Measurements from ENCODE around the gene RBM33. TPM values are rescaled to one million over a fixed set of nuclear protein-coding genes. Genes with fewer than 3 reads are reported as not detected.
A peak's percentile ranks its signal among the peaks of the same experiment; 100 is the strongest.

RBM33 gene
- total RNA-seq, 2 experiments from 2014 or later: 75.6 to 102 TPM

GRCh38 chr7:155741805-155742204, 97.3 kb downstream of the RBM33 start:
- no peak overlapping the region for H3K4me3 Mint-ChIP-seq
- peak overlapping the region; percentile 18 for H3K27ac Mint-ChIP-seq
- CTCF ChIA-PET: interaction anchor here (2.1 kb wide), 1 partner anchor 143 kb away, joined by 12 read pairs; no protein-coding TSS in a partner anchor
- H3K9me3 Mint-ChIP-seq (ENCODE audit: low read depth): no peaks in the 10 kb centered on the region
- DNase-seq (no peak), ATAC-seq (peak; percentile 46)
- H3K36me3 Mint-ChIP-seq: peaks cover 59% of the 10 kb centered on the region
- H3K27me3 Mint-ChIP-seq: no peaks in the 10 kb centered on the region
- H3K4me1 Mint-ChIP-seq: peaks cover 56% of the 10 kb centered on the region

GRCh38 chr7:155743177-155743576, 98.7 kb downstream of the RBM33 start:
- no peaks in the 10 kb centered on the region for H3K27me3 Mint-ChIP-seq
- peaks cover 51% of the 10 kb centered on the region for H3K4me1 Mint-ChIP-seq
- H3K9me3 Mint-ChIP-seq (ENCODE audit: low read depth): no peaks in the 10 kb centered on the region
- DNase-seq (no peak), ATAC-seq (no peak)
- CTCF ChIA-PET: no interaction called here
- H3K36me3 Mint-ChIP-seq: peaks cover 60% of the 10 kb centered on the region
- no peak overlapping the region for H3K27ac Mint-ChIP-seq
- no peak overlapping the region for H3K4me3 Mint-ChIP-seq

- H3K4me1 Mint-ChIP-seq: peaks cover 47% of the 10 kb centered on the region
- ATAC-seq (no peak), DNase-seq (no peak)
- no peaks in the 10 kb centered on the region for H3K27me3 Mint-ChIP-seq
- CTCF ChIA-PET: interaction anchor here (1.2 to 1.5 kb wide), 2 partner anchors 12 to 146 kb away, joined by 3 to 5 read pairs; no protein-coding TSS in a partner anchor
- no peaks in the 10 kb centered on the region for H3K9me3 Mint-ChIP-seq (ENCODE audit: low read depth)
- H3K4me3 Mint-ChIP-seq: no peak overlapping the region
- peaks cover 53% of the 10 kb centered on the region for H3K36me3 Mint-ChIP-seq
- no peak overlapping the region for H3K27ac Mint-ChIP-seq
Measured at GRCh38 chr7:155744971-155745683, 100.7 kb downstream of the RBM33 start.

GRCh38 chr7:155745737-155746136, 101.3 kb downstream of the RBM33 start:
- no peak overlapping the region for H3K4me3 Mint-ChIP-seq
- H3K4me1 Mint-ChIP-seq: peaks cover 43% of the 10 kb centered on the region
- no peak overlapping the region for H3K27ac Mint-ChIP-seq
- no peaks in the 10 kb centered on the region for H3K9me3 Mint-ChIP-seq (ENCODE audit: low read depth)
- no peaks in the 10 kb centered on the region for H3K27me3 Mint-ChIP-seq
- CTCF ChIA-PET: interaction anchor here (1.2 kb wide), 1 partner anchor 147 kb away, joined by 5 read pairs; no protein-coding TSS in a partner anchor
- peaks cover 51% of the 10 kb centered on the region for H3K36me3 Mint-ChIP-seq
- no peak for DNase-seq
- no peak for ATAC-seq

GRCh38 chr7:155746188-155746587, 101.7 kb downstream of the RBM33 start:
- no peak for ATAC-seq
- Mint-ChIP-seq H3K27ac (no peak overlapping the region), H3K4me1 (peaks cover 41% of the 10 kb centered on the region), H3K9me3 (ENCODE audit: low read depth) (no peaks in the 10 kb centered on the region), H3K36me3 (peaks cover 50% of the 10 kb centered on the region), H3K27me3 (no peaks in the 10 kb centered on the region), H3K4me3 (no peak overlapping the region)
- no peak for DNase-seq
- CTCF ChIA-PET: interaction anchor here (1.2 to 1.5 kb wide), 2 partner anchors 22 to 147 kb away, joined by 3 to 4 read pairs; no protein-coding TSS in a partner anchor

- peaks cover 46% of the 10 kb centered on the region for H3K36me3 Mint-ChIP-seq
- peaks cover 42% of the 10 kb centered on the region for H3K4me1 Mint-ChIP-seq
- ATAC-seq (no peak), DNase-seq (no peak)
- H3K27me3 Mint-ChIP-seq: no peaks in the 10 kb centered on the region
- CTCF ChIA-PET: interaction anchor here (1.2 to 1.5 kb wide), 2 partner anchors 21 to 148 kb away, joined by 3 to 4 read pairs; no protein-coding TSS in a partner anchor
- no peak overlapping the region for H3K27ac Mint-ChIP-seq
- H3K4me3 Mint-ChIP-seq: no peak overlapping the region
- H3K9me3 Mint-ChIP-seq (ENCODE audit: low read depth): no peaks in the 10 kb centered on the region
Measured at GRCh38 chr7:155747209-155747608, 102.7 kb downstream of the RBM33 start.

GRCh38 chr7:155749578-155749977, 105.1 kb downstream of the RBM33 start:
- no peaks in the 10 kb centered on the region for H3K9me3 Mint-ChIP-seq (ENCODE audit: low read depth)
- peaks cover 63% of the 10 kb centered on the region for H3K4me1 Mint-ChIP-seq
- no peak for ATAC-seq
- peaks cover 51% of the 10 kb centered on the region for H3K36me3 Mint-ChIP-seq
- H3K27ac Mint-ChIP-seq: no peak overlapping the region
- no peaks in the 10 kb centered on the region for H3K27me3 Mint-ChIP-seq
- CTCF ChIA-PET: no interaction called here
- H3K4me3 Mint-ChIP-seq: no peak overlapping the region
- DNase-seq: no peak

- peaks cover 61% of the 10 kb centered on the region for H3K4me1 Mint-ChIP-seq
- H3K36me3 Mint-ChIP-seq: peaks cover 48% of the 10 kb centered on the region
- DNase-seq: no peak
- CTCF ChIA-PET: interaction anchor here (0.7 to 1.0 kb wide), 3 partner anchors 12 to 152 kb away, joined by 3 to 4 read pairs (median 4); no protein-coding TSS in a partner anchor
- no peak overlapping the region for H3K27ac Mint-ChIP-seq
- H3K27me3 Mint-ChIP-seq: no peaks in the 10 kb centered on the region
- ATAC-seq: no peak
- no peak overlapping the region for H3K4me3 Mint-ChIP-seq
- no peaks in the 10 kb centered on the region for H3K9me3 Mint-ChIP-seq (ENCODE audit: low read depth)
Measured at GRCh38 chr7:155750255-155751125, 106.0 kb downstream of the RBM33 start.

GRCh38 chr7:155751409-155751808, 106.9 kb downstream of the RBM33 start:
- ATAC-seq (no peak), DNase-seq (no peak)
- CTCF ChIA-PET: interaction anchor here (1.0 kb wide), 1 partner anchor 16 kb away, joined by 4 read pairs; no protein-coding TSS in a partner anchor
- Mint-ChIP-seq H3K4me1 (peaks cover 57% of the 10 kb centered on the region), H3K27ac (no peak overlapping the region), H3K9me3 (ENCODE audit: low read depth) (no peaks in the 10 kb centered on the region), H3K36me3 (peaks cover 43% of the 10 kb centered on the region), H3K27me3 (no peaks in the 10 kb centered on the region), H3K4me3 (no peak overlapping the region)

- H3K27me3 Mint-ChIP-seq: no peaks in the 10 kb centered on the region
- ATAC-seq (no peak), DNase-seq (no peak)
- no peak overlapping the region for H3K4me3 Mint-ChIP-seq
- H3K4me1 Mint-ChIP-seq: peaks cover 58% of the 10 kb centered on the region
- CTCF ChIA-PET: interaction anchor here (1.7 kb wide), 1 partner anchor 15 kb away, joined by 6 read pairs; no protein-coding TSS in a partner anchor
- H3K27ac Mint-ChIP-seq: no peak overlapping the region
- peaks cover 48% of the 10 kb centered on the region for H3K36me3 Mint-ChIP-seq
- no peaks in the 10 kb centered on the region for H3K9me3 Mint-ChIP-seq (ENCODE audit: low read depth)
Measured at GRCh38 chr7:155752756-155753445, 108.4 kb downstream of the RBM33 start.

- no peak for ATAC-seq
- Mint-ChIP-seq H3K4me1 (peaks cover 58% of the 10 kb centered on the region), H3K9me3 (ENCODE audit: low read depth) (no peaks in the 10 kb centered on the region), H3K36me3 (peaks cover 45% of the 10 kb centered on the region), H3K27ac (no peak overlapping the region), H3K27me3 (no peaks in the 10 kb centered on the region), H3K4me3 (no peak overlapping the region)
- CTCF ChIA-PET: interaction anchor here (1.0 to 1.7 kb wide), 2 partner anchors 9 to 14 kb away, joined by 4 to 6 read pairs; no protein-coding TSS in a partner anchor
- DNase-seq: no peak
Measured at GRCh38 chr7:155753446-155753965, 109.0 kb downstream of the RBM33 start.

- no peak for ATAC-seq
- Mint-ChIP-seq H3K27me3 (no peaks in the 10 kb centered on the region), H3K27ac (no peak overlapping the region)
Measured at GRCh38 chr7:155754165-155754564, 109.7 kb downstream of the RBM33 start.

More at GRCh38 chr7:155754165-155754564, 109.7 kb downstream of the RBM33 start:
- Mint-ChIP-seq H3K4me1 (peaks cover 55% of the 10 kb centered on the region), H3K36me3 (peaks cover 50% of the 10 kb centered on the region), H3K9me3 (ENCODE audit: low read depth) (no peaks in the 10 kb centered on the region), H3K4me3 (no peak overlapping the region)
- DNase-seq: no peak
- CTCF ChIA-PET: interaction anchor here (1.0 to 1.7 kb wide), 2 partner anchors 8 to 14 kb away, joined by 4 to 6 read pairs; no protein-coding TSS in a partner anchor
